Stomach (tissue), 9 donors: Measurements from ENCODE around the gene IQSEC1. TPM values are rescaled to one million over a fixed set of nuclear protein-coding genes. Genes with fewer than 3 reads are reported as not detected.
A peak's percentile ranks its signal among the peaks of the same experiment; 100 is the strongest.

Source experiments
- DNase-seq, 2 donors: peaks; one replicate each; pipeline versions ENCODE4 v3.0.0 to v3.0.0-alpha.2; 2013 to 2019
- H3K27ac ChIP-seq, 5 donors: fragments of 200-600 bp in 4 of 5; sonication (generic) in 4 of 5; one replicate each; pipeline ENCODE4 v1.5.1; 2013 to 2019; ENCODE audit warnings: mild to moderate bottlenecking in 1 of 5, moderate library complexity in 1 of 5
- H3K27me3 ChIP-seq, 3 donors: fragments of 200-600 bp; sonication (generic); one replicate each; pipeline ENCODE4 v1.5.1; 2017 to 2019; ENCODE audit warnings: mixed run types in 1 of 3
- H3K36me3 ChIP-seq, 4 donors: fragments of 200-600 bp; sonication (generic); 1 replicate in 3 of 4; 2 replicates in 1 of 4; pipeline ENCODE4 v1.5.1; 2016 to 2019
- H3K4me1 ChIP-seq, 4 donors: fragments of 200-600 bp; sonication (generic); one replicate each; pipeline ENCODE4 v1.5.1; 2016 to 2019
- H3K4me3 ChIP-seq, 4 donors: fragments of 200-600 bp; sonication (generic) in 3 of 4; one replicate each; pipeline ENCODE4 v1.5.1; 2016 to 2019; ENCODE audit warnings: mild to moderate bottlenecking in 1 of 4
- H3K9me3 ChIP-seq, 4 donors: fragments of 200-600 bp; sonication (generic); one replicate each; pipeline ENCODE4 v1.5.1; 2016 to 2019
- CTCF ChIP-seq, 7 experiments: fragments of 450-650 bp in 4 of 7; fragments of 200-600 bp in 3 of 7; sonication (generic) in 3 of 7; IDR thresholded peaks; one replicate each; pipeline ENCODE4 v1.5.1; 2016 to 2019; ENCODE audit warnings: antibody characterized with exemption in 7 of 7, control low read depth in 2 of 7, mild to moderate bottlenecking in 1 of 7
- EP300 ChIP-seq: sonication (generic); formaldehyde crosslinking; IDR thresholded peaks from one replicate; pipeline ENCODE4 v1.6.1; 2017; ENCODE audit warnings: antibody characterized with exemption
- POLR2A ChIP-seq, 4 donors: fragments of 450-650 bp; IDR thresholded peaks; one replicate each; pipeline ENCODE4 v1.6.1; 2016; ENCODE audit warnings: antibody characterized with exemption in 4 of 4, control low read depth in 2 of 4, mild to moderate bottlenecking in 1 of 4, moderate library complexity in 1 of 4
- POLR2AphosphoS5 ChIP-seq, 3 donors: sonication (generic); formaldehyde crosslinking; IDR thresholded peaks; one replicate each; pipeline ENCODE4 v1.6.1; 2016; ENCODE audit warnings: antibody characterized with exemption in 3 of 3
- WGBS, 5 donors: extraction: QIAGEN DNeasy Blood & Tissue Kit in 3 of 5; methylation state at CpG; one replicate each; pipeline versions ENCODE4 v1.1.5 to v1.1.7; 2013 to 2018; 5-methylcytosine and 5-hydroxymethylcytosine counted together
- intact Hi-C: fragments of 100-400 bp; cut with DNase I; formaldehyde crosslinking; loops from one replicate; pipeline ENCODE4 v1.15.1; 2023; ENCODE audit warnings: low total_unique reads
- polyA plus RNA-seq, 3 donors: library from polyadenylated mRNA; stranded (reverse); fragments of 200-250 nt; gene quantifications; one replicate each; pipeline ENCODE4 v1.2.3, GENCODE V29; 2013
- total RNA-seq, 5 donors: library from RNA; depleted of rRNA; stranded (reverse); fragments of >200 nt; gene quantifications; one replicate each; pipeline versions ENCODE4 v1.1.0 to v1.2.3, GENCODE V29; 2014 to 2016
- donor health status: healthy with polysubstance abuse.
- donor health status: Bipolar disorder and iron deficiency.
- donor health status: healthy.

Gene IQSEC1
- total and polyA plus RNA-seq, 8 donors, result 6.7 to 46.9 (median 20.8) TPM

- Histone ChIP-seq H3K4me3 (no peak overlapping the region), H3K36me3 (no peaks in the 10 kb centered on the region), H3K27me3 (peaks cover 0 to 27% (median 4%) of the 10 kb centered on the region in 3 donors), H3K27ac (no peak overlapping the region), H3K9me3 (no peaks in the 10 kb centered on the region), H3K4me1 (peaks cover 0 to 8% (median 0%) of the 10 kb centered on the region in 4 donors)
- WGBS, 5 donors, result 38 to 69% (median 57%) methylated on average over 24 to 25 of the region's 25 CpGs
- peak in 1 of 2 donors; percentile 70 for DNase-seq
- intact Hi-C loops, result no loop called here
- TF ChIP-seq EP300, result no peak
- no peak for TF ChIP-seq POLR2AphosphoS5 (IDR thresholded peaks at IDR 0.05)
- no peak for TF ChIP-seq POLR2A (IDR thresholded peaks at IDR 0.05)
- TF ChIP-seq CTCF (IDR thresholded peaks at IDR 0.05), result no peak
Observed at GRCh38 chr3:13042127-13042701, 31.0 kb downstream of the IQSEC1 start.

GRCh38 chr3:13041113-13041776 is 32.0 kb downstream of the IQSEC1 start:
- 81 to 85% (median 82%) methylated on average over 25 to 26 of the region's 26 CpGs for WGBS, 5 donors
- no peak for TF ChIP-seq CTCF (IDR thresholded peaks at IDR 0.05)
- TF ChIP-seq EP300, result no peak

GRCh38 chr3:13040361-13041074 is 32.7 kb downstream of the IQSEC1 start:
- H3K4me1 ChIP-seq, result no peaks in the 10 kb centered on the region
- H3K4me3 ChIP-seq, result no peak overlapping the region
- TF ChIP-seq POLR2A (IDR thresholded peaks at IDR 0.05) (no peak), EP300 (no peak), POLR2AphosphoS5 (IDR thresholded peaks at IDR 0.05) (no peak), CTCF (IDR thresholded peaks at IDR 0.05) (no peak)
- WGBS, 5 donors, result 65 to 81% (median 71%) methylated on average over 12 of the region's 12 CpGs
- DNase-seq, result peak in 1 of 2 donors; percentile 43
- H3K9me3 ChIP-seq, result no peaks in the 10 kb centered on the region
- H3K36me3 ChIP-seq, result no peaks in the 10 kb centered on the region
- H3K27ac ChIP-seq, result no peak overlapping the region
- intact Hi-C loops, result no loop called here
- peaks cover 0 to 27% (median 4%) of the 10 kb centered on the region in 3 donors for H3K27me3 ChIP-seq

More at GRCh38 chr3:13041113-13041776, 32.0 kb downstream of the IQSEC1 start:
- DNase-seq, result peak in 1 of 2 donors; percentile 40
- Histone ChIP-seq H3K4me1 (peaks cover 0 to 4% (median 0%) of the 10 kb centered on the region in 4 donors), H3K9me3 (no peaks in the 10 kb centered on the region), H3K4me3 (no peak overlapping the region), H3K27ac (no peak overlapping the region), H3K27me3 (peaks cover 0 to 27% (median 4%) of the 10 kb centered on the region in 3 donors), H3K36me3 (no peaks in the 10 kb centered on the region)
- intact Hi-C loops, result no loop called here

GRCh38 chr3:13039213-13039896 is 33.9 kb downstream of the IQSEC1 start:
- Histone ChIP-seq H3K4me1 (no peaks in the 10 kb centered on the region), H3K27me3 (peaks cover 0 to 27% (median 4%) of the 10 kb centered on the region in 3 donors), H3K27ac (no peak overlapping the region), H3K4me3 (peak overlapping the region in 2 of 4 donors; percentile 29 to 30), H3K36me3 (no peaks in the 10 kb centered on the region), H3K9me3 (no peaks in the 10 kb centered on the region)
- 33 to 52% (median 42%) methylated on average over 14 of the region's 14 CpGs for WGBS, 5 donors
- no peak for DNase-seq
- TF ChIP-seq CTCF (IDR thresholded peaks at IDR 0.05) (no peak), POLR2A (IDR thresholded peaks at IDR 0.05) (no peak), EP300 (no peak), POLR2AphosphoS5 (IDR thresholded peaks at IDR 0.05) (no peak)
- intact Hi-C loops, result no loop called here
